HG02840 (cell line): ENCODE results near the gene MOV10.

Experiments
- ATAC-seq: cut with Tn5 transposase; IDR thresholded peaks from one replicate; pipeline ENCODE4 v1.9.1; 2021; ENCODE audit warnings: mild to moderate bottlenecking, moderate library complexity, moderate number of reproducible peaks; ENCODE audit not compliant: unreplicated experiment, low FRiP score

Gene MOV10

GRCh38 chr1:112673592-112674439, 643 bp upstream of the MOV10 start:
- no peak for ATAC-seq

DNA sequence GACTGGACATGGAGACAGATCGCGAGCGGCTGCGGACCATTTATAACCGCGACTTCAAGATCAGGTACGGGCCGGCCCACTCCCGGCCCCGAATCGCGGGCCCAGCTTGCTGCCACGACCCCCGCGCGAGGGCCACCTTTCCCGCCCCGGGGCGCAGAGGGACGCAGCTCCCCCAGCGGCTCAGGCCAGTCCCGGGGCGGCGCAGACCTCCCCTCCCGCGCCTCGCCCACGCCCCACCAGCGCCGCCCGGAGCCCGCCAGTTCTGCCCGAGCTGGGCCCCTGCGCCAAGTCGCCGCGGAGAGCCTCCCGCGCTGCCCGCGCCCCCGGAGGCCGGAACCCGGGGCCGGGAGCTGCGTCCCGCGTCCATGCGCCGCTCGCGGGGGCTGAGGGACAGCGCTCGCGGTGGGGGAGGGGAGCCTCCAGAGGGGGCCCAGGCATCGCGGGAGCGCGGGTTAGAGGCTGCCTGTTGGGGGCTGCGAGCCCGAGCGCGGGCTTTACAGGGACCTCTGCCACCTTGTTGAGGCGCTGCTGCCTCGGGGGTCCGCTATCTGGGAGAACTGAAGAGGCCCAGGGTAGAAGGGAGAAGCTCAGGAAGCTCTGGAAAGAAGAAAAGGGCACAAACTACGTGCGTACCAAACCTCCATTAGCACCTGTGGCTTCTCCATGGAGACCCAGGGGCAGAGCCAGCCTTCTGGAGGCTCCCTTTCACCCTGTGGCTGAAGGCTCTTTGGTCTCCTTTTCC, 698 bp downstream of the MOV10 start:
- peak; percentile 25 for ATAC-seq

GRCh38 chr1:112675728-112676381, 1.4 kb downstream of the MOV10 start:
- ATAC-seq: no peak

GRCh38 chr1:112676543-112676942, 2.1 kb downstream of the MOV10 start:
- ATAC-seq: no peak

DNA sequence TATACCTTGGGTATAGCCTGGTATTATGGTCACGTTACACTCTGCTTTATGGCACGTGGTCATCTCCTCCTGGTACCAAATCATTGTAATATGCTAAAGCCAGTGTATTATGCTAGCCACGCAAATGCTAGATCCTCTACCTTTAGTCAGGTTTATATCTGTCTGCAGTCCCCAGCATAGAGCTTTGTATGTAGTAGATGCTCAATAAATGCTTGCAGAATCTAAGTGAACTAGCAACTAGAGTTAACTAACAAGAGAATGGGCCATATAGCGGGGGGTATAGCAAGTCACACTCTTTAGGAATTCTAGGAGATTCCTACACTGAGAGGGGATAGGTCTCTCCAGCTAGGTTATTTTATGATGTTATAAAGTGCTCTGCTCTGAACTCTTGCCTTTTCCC, 3.0 kb downstream of the MOV10 start:
- no peak for ATAC-seq

GRCh38 chr1:112678605-112679004, 4.1 kb downstream of the MOV10 start:
- no peak for ATAC-seq

GRCh38 chr1:112685913-112686312, 11.5 kb downstream of the MOV10 start:
- ATAC-seq: no peak

DNA sequence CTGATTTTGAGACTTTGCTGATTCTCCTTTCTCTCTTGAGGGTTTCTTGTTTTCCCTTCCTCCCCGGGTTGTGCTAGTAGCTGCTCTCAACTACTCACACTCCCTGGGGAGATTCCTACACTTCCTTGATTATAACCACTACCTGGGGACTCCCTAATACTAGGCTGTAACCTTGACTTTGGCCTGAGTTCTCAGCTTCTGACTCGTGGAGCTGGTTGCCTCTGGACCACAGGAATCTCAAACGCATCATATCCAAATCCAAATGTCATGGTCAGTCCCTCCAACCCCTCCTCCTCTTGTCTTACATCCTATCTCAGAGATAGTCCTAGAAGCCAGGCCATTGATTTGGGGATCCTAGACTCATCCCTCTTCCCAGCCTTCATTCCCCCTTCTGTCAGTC, 12.0 kb downstream of the MOV10 start:
- ATAC-seq: no peak

- no peak for ATAC-seq
Observed at GRCh38 chr1:112686835-112687234, 12.4 kb downstream of the MOV10 start.

- ATAC-seq: no peak
Observed at GRCh38 chr1:112687361-112687760, 12.9 kb downstream of the MOV10 start.

DNA sequence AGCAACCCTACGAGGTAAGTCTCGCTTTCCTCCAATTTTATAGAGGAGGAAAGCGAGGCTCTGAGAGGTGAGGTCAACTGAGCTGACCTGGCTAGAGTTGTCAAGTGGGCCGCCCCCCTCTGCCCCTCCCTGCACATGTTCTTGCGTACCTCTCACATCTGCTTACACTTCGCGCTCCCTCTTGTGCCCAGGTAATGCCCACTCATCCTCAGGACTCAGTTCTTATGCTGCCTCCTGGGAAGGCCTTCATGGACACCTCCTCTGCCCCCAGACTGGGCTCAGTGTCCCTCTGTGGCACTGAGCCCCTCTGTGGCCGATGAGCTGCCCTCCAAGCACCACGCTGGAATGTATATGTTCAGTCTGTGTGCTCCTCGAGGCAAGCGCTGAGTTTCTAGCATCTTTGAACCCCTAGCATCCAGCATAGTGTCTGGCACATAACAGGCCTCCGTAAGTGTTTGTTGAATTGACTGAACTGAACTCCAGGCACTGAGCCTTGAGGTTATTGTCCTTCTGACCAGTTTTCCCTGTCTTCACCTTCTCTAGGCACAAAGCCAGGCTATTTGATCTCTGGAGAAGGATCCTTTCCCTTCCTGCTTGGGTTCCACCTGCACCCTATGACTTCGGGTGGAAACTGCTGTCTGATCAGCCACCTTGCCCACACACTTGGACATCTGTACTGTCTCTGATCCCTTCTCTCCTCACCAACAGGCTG, 13.5 kb downstream of the MOV10 start:
- no peak for ATAC-seq

GRCh38 chr1:112688781-112689193, 14.3 kb downstream of the MOV10 start:
- ATAC-seq: no peak

DNA sequence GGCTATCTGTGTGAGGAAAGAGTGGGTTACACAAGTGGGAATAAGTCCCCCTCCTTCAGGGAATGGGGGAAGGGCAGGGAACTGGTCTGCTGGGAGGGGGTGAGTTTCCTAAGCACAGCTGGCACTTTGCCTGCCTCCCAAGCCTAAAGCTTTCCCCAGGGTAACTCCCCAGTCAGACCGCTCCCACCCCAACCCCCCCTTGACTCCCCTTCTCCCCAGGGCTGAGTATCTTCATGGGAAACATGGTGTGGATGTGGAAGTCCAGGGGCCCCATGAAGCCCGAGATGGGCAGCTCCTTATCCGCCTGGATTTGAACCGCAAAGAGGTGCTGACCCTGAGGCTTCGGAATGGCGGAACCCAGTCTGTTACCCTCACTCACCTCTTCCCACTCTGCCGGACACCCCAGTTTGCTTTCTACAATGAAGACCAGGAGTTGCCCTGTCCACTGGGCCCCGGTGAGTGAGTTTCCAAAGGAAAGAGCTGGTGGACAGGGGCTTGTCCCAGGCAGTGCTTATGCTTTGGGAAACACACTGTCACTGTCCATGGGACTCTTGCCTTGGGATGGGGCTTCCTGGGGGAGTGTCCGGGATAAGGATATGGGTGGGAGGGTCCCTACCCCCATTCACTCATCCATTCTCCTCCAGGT, 14.9 kb downstream of the MOV10 start:
- ATAC-seq: no peak

GRCh38 chr1:112689842-112690237, 15.4 kb downstream of the MOV10 start:
- ATAC-seq: no peak

DNA sequence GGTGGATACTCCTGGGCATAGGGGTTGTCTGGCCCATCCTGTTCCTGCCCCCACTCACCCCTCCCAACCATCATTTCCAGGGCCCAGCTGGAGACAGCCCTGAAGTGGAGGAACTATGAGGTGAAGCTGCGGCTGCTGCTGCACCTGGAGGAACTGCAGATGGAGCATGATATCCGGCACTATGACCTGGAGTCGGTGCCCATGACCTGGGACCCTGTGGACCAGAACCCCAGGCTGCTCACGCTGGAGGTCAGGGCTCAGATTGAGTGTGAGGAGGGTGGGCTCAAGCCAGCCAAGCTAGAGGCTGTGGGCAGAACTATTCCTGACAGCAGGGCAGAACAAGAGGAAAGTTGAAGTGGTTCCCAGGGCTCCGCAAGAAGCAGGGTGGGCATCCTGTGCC, 18.2 kb downstream of the MOV10 start:
- no peak for ATAC-seq

DNA sequence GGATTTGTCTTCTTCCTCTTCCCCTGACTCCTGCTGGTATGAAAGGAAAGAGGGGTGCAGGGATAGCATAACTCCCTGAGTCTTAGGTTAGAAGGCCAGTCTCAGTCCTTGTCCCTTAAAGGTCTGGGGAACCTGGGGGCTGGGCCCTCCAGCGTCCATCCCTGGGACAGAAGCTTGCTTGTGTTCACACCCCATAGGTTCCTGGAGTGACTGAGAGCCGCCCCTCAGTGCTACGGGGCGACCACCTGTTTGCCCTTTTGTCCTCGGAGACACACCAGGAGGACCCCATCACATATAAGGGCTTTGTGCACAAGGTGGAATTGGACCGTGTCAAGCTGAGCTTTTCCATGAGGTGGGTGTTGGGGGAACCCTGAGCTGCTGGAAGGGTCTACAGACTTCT, 19.4 kb downstream of the MOV10 start:
- ATAC-seq: no peak

- ATAC-seq: no peak
Observed at GRCh38 chr1:112694363-112694929, 20.0 kb downstream of the MOV10 start.

DNA sequence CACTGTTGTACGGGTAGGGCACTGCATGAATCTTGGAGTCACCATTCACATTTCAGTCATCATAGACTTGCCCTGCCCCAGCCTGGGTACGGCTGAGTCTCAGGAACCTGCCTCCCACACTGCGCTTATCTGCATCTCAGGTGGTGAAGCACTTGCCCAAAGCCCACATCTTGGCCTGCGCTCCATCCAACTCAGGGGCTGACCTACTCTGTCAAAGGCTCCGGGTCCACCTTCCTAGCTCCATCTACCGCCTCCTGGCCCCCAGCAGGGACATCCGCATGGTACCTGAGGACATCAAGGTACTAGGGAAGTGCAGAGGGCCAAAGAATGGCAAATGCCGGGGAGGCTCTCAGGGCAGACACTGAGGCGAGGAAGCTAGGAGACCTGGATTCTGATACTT, 20.8 kb downstream of the MOV10 start:
- no peak for ATAC-seq

GRCh38 chr1:112696578-112697314, 22.3 kb downstream of the MOV10 start:
- no peak for ATAC-seq
